GM13977 (cell line): Measurements from ENCODE around the gene CUX1.
A peak's percentile ranks its signal among the peaks of the same experiment; 100 is the strongest.

ENCODE experiments used
- DNase-seq: peaks from one replicate; pipeline ENCODE4 v3.0.0; 2012; ENCODE audit warnings: low spot score
- in situ Hi-C: fragments of 300-500 bp; cut with MboI; formaldehyde crosslinking; loops from one replicate; pipeline ENCODE4 v1.12.0; 2022; ENCODE audit warnings: low sequenced_read_pairs, low pct_unique_long_range_greater_than_20kb, mixed read lengths, inconsistent platforms; ENCODE audit not compliant: unreplicated experiment
- TF ChIP-seq, protein P1 (sequence below): IDR thresholded peaks from 2 replicates; pipeline ENCODE4 v1.5.1; 2012; ENCODE audit warnings: mild to moderate bottlenecking, control low read depth; ENCODE audit not compliant: insufficient read depth; ENCODE audit errors: extremely low read depth, missing control alignments

Gene CUX1

DNA sequence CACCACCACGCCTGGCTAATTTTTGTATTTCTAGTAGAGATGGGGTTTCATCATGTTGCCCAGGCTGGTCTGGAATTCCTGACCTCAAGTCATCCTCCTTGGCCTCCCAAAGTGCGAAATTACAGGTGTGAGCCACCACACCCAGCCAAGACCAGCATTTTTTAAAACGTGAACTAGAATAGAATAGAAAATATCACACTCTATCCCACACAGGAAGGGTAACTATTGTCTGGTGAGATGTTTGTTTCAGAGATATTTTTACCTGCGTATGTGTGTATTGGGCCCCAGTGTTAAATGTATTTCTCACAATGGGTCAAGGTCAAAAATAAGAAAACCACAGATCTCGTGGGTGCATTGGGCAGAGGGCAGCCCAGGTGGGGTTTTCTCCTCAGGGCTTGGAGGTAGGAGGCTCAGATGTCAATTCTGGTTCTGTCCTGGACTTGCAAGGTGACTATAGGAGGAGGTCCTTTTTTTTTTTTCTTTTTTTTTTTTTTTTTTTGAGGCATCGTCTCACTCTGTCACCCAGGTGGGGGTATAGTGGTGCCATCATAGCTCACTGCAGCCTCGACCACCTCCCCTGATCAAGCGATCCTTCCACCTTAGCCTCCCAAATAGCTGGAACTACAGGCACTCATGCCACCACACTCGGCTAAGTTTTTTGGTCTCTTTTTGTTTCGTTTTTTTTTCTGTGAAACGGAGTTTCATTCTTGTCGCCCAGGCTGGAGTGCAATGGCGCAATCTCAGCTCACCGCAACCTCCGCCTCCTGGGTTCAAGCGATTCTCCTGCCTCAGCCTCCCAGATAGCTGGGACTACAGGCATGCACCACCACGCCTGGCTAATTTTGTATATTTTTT lies 488.2 kb downstream of the CUX1 start:
- in situ Hi-C loops: no loop called here
- TF ChIP-seq, protein P1, sequence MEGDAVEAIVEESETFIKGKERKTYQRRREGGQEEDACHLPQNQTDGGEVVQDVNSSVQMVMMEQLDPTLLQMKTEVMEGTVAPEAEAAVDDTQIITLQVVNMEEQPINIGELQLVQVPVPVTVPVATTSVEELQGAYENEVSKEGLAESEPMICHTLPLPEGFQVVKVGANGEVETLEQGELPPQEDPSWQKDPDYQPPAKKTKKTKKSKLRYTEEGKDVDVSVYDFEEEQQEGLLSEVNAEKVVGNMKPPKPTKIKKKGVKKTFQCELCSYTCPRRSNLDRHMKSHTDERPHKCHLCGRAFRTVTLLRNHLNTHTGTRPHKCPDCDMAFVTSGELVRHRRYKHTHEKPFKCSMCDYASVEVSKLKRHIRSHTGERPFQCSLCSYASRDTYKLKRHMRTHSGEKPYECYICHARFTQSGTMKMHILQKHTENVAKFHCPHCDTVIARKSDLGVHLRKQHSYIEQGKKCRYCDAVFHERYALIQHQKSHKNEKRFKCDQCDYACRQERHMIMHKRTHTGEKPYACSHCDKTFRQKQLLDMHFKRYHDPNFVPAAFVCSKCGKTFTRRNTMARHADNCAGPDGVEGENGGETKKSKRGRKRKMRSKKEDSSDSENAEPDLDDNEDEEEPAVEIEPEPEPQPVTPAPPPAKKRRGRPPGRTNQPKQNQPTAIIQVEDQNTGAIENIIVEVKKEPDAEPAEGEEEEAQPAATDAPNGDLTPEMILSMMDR: no peak
- peak; percentile 68 for DNase-seq

DNA sequence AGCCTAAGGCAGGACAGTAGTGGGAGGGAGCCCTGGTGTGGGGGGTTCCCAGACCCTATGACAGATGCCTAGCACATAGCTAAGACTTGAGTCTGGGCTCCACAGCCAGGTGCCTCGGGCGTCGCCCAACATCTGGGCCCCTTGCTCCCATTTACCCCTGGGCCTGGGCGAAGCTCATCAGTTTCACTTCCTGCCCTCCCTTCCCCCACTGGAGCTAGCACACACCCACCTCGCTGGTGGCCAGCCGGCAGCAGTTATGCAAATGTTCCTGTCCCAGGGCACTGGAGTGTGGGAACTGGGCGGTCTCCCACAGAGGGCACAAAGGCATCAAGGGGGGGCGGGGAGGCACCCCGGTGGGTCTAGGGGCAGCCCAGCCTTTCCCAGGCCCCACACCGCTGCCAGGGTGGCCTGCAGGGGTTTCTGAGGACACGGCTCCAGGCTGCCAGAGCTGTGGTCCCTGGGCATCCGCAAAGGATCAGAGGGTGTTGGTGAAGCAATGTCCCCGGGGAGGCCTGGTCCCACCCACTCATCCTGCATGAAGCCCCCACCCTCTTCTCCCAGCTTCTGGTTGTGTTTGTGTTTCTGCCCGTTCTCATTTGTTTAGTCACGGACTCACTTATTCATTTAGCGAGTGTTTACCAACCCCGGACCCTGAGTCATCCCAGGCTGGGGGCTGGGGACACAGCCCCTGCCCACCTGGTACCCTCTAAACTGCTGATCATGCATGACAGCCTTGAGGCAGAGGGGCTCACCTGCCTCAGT lies 489.7 kb downstream of the CUX1 start:
- peak; percentile 80 for DNase-seq
- TF ChIP-seq, protein P1: no peak

DNA sequence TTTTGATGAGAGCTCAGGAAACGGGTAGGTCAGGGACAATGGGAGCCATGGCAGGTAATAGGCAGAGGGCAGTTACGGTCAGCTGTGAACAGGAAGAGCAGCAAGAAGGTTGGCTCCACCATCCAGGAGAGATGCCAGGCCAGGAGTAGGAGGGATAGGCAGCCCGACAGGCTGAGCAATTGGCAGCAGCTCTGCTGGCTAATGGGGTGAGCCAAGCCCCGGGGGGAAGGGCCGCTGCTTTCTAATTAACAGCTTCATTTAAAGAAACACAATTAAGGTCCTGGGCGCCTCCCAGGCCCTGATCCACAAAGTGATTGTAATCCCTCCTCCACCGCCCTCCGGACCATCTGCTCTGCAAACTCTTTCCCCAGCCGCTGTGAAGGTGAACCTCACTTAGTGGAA lies 493.0 kb downstream of the CUX1 start:
- TF ChIP-seq, protein P1: no peak
- in situ Hi-C loops: no loop called here
- DNase-seq: no peak

More for the DNA sequence above, 489.7 kb downstream of the CUX1 start:
- in situ Hi-C loops: no loop called here

DNA sequence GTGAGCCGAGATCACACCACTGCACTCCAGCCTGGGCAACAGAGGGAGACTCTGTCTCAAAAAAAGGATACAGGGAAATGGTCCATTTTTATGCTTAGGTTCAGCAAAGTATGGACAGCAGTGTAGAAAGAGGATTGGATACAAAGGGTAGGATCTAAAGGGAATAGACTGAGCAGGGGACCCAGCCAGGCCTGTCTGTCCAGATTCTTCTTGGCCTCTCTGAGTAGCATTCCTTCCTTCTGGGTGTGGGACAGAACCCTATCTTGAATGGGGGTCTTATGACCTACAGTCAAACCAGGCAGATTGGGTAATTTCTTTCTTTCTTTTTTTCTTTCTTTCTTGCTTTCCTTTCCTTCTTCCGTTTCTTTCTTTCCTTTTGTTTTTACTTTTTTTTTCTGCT lies 494.9 kb downstream of the CUX1 start:
- TF ChIP-seq, protein P1: no peak
- in situ Hi-C loops: no loop called here
- DNase-seq: no peak

DNA sequence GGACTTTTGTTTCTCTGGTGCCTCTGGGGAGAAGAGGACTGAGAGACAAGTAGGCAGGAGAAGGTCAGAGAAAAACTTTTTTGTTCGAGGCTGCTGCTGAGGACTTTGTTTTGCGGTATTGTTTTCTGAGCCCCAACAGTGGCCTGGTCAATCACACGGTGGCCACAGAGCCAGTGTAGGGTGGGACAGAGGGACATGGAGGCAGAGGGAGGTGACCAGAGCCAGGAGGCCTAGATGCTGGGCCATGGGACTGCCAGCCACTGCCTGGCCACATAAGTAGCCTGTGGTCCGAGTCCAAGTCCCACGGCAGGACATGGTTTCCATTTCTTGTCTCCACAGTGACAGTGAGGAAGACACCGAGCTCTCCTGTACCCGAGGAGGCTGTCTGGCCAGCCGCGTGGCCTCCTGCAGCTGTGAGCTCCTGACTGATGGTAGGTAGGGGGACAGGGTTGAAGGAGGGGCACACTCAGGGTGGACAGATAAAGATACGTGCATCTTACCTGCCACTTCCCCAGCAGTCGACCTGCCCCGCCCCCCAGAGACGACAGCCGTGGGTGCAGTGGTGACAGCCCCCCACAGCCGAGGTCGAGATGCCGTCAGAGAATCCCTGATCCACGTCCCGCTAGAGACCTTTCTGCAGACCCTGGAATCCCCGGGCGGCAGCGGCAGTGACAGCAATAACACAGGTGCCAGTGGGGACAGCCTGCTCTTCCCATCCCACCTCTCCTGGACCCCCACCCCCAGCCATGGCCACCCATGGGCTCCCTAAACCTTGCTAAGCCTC lies 496.8 kb downstream of the CUX1 start:
- in situ Hi-C loops: no loop called here
- DNase-seq: no peak
- TF ChIP-seq, protein P1: no peak
